ENCODE data around the gene RANBP3. TPM values are rescaled to one million over a fixed set of nuclear protein-coding genes. Genes with fewer than 3 reads are reported as not detected.

The RANBP3 gene
- total and polyA plus RNA-seq, 7 donors, result 27.0 to 86.4 (median 63.1) TPM

DNA sequence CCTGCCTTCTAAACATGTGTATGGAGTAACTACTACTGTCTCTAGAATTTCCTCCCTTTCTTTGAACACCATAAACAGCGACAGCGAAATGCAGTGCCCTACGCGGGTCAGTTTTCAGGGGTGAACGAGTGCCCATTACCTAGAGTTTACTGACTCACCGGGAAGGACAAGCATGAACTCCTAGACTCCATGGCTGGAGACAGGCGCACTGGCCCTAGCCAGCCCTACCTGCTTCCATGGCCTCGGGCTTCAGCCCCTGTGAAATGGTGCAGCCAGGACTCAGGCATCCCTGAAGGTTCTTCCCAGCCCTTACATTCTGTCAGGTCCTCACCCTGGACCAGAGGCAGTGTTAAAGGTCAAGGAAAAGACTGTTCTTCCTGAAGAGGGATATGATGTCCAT, 8.5 kb downstream of the RANBP3 start:
- no peaks in the 10 kb centered on the region for H3K27me3 ChIP-seq
- 89 to 94% methylated on average over 8 of the region's 8 CpGs for WGBS, 2 donors
- TF ChIP-seq POLR2AphosphoS5 (IDR thresholded peaks at IDR 0.05) (no peak), POLR2A (IDR thresholded peaks at IDR 0.05) (no peak), EP300 (IDR thresholded peaks at IDR 0.05) (no peak)
- peak; percentile 50 for DNase-seq
- intact Hi-C loops (cut with DNase I), result loop anchor here (5.0 kb wide), 1 partner anchor 167 kb away; no protein-coding TSS in a partner anchor
- peak overlapping the region in 1 of 4 donors; percentile 86 for H3K27ac ChIP-seq
- peaks cover 0 to 82% (median 71%) of the 10 kb centered on the region in 4 donors for H3K4me1 ChIP-seq
- H3K9me3 ChIP-seq, result no peaks in the 10 kb centered on the region
- peaks cover 0 to 18% (median 2%) of the 10 kb centered on the region in 4 donors for H3K36me3 ChIP-seq
- H3K4me3 ChIP-seq, result no peak overlapping the region

DNA sequence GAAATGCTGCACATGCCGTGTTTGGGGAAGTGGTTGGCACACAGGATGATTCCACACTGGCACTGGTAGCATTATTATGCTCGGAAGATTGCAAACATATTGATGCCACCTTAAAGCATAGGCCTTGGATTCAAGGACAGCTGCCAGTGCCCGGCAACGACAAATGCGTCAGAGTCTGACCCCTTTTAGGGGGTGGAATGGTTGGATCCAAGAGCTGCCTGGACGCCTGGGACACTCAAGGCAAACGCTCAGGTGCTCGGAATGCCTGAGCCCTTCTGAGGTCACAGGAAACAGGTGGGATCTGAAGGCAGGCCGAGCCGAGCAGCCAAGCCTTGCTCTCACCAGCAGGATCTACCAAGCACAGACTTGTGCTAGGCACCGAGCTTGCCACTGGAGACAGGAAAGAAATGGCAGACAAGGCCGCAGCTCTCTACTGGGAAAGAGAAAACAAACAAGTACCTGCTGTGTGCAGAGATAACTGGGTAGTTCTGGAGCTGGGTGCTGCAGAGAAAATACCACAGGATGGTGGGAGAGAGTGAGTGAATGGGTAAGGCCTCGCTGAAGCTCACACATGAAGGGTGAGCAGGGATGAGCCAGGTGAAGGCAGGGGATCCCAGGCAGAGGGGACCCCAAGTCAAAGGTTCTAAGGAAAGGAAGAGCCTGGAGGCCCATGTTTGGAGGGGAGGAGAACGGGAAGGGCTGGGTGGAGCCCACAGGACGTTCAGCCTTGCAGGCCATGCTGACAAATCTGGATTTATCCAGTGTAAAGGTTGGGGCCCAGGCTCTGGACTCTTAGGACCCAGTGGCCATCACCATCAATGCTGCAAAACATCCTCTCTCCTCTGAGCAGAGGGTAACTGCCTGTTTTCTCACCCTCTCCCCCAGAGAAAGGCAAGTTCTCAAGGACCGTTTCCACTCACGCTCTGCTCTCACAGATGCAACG, 9.2 kb downstream of the RANBP3 start:
- intact Hi-C loops (cut with DNase I), result loop anchor here (5.0 kb wide), 1 partner anchor 166 kb away; no protein-coding TSS in a partner anchor

DNA sequence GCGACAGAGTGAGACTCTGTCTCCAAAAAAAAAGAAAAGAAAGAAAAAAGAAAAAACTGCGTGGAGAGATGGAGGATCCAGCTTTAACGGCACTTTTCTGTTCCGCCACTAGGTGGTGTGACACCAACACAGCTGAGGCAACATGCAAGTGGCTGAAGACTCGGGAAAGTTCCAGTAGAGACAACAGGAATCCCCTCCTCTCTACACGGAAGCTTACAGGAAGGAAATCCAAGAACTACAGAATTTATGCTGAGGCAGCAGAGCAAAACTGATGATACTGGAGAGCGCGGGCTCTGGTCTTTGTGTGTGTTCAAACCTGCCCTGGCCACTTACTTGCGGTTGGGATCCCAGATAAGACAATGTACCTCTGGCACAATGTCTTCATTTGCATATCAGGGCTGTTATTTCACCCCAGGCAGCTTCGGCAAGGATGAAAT, 9.9 kb downstream of the RANBP3 start:
- intact Hi-C loops (cut with DNase I), result loop anchor here (5.0 kb wide), 1 partner anchor 166 kb away; no protein-coding TSS in a partner anchor
- peak; percentile 85 for DNase-seq
- Histone ChIP-seq H3K9me3 (no peaks in the 10 kb centered on the region), H3K27ac (peak overlapping the region; percentile 71 to 89 (median 84)), H3K4me3 (no peak overlapping the region), H3K27me3 (no peaks in the 10 kb centered on the region), H3K4me1 (peaks cover 0 to 82% (median 71%) of the 10 kb centered on the region in 4 donors), H3K36me3 (peaks cover 0 to 6% (median 0%) of the 10 kb centered on the region in 4 donors)
- TF ChIP-seq, protein P1, sequence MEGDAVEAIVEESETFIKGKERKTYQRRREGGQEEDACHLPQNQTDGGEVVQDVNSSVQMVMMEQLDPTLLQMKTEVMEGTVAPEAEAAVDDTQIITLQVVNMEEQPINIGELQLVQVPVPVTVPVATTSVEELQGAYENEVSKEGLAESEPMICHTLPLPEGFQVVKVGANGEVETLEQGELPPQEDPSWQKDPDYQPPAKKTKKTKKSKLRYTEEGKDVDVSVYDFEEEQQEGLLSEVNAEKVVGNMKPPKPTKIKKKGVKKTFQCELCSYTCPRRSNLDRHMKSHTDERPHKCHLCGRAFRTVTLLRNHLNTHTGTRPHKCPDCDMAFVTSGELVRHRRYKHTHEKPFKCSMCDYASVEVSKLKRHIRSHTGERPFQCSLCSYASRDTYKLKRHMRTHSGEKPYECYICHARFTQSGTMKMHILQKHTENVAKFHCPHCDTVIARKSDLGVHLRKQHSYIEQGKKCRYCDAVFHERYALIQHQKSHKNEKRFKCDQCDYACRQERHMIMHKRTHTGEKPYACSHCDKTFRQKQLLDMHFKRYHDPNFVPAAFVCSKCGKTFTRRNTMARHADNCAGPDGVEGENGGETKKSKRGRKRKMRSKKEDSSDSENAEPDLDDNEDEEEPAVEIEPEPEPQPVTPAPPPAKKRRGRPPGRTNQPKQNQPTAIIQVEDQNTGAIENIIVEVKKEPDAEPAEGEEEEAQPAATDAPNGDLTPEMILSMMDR (IDR thresholded peaks at IDR 0.05), result peak; percentile 72 to 88 (median 87)
- no peak for TF ChIP-seq POLR2A (IDR thresholded peaks at IDR 0.05)
- TF ChIP-seq POLR2AphosphoS5 (IDR thresholded peaks at IDR 0.05), result peak in 1 of 4 donors; percentile 46
- 3 to 12% methylated on average over 10 of the region's 10 CpGs for WGBS, 2 donors

More for the DNA sequence above, 9.2 kb downstream of the RANBP3 start:
- no peak for TF ChIP-seq POLR2AphosphoS5 (IDR thresholded peaks at IDR 0.05)
- DNase-seq, result peak; percentile 60
- H3K9me3 ChIP-seq, result no peaks in the 10 kb centered on the region
- 40 to 66% methylated on average over 18 of the region's 18 CpGs for whole genome bisulfite sequencing, 2 donors
- H3K36me3 ChIP-seq, result peaks cover 0 to 11% (median 0%) of the 10 kb centered on the region in 4 donors
- H3K27me3 ChIP-seq, result no peaks in the 10 kb centered on the region
- peak overlapping the region; percentile 71 to 89 (median 84) for H3K27ac ChIP-seq
- H3K4me3 ChIP-seq, result no peak overlapping the region
- H3K4me1 ChIP-seq, result peaks cover 0 to 82% (median 70%) of the 10 kb centered on the region in 4 donors

DNA sequence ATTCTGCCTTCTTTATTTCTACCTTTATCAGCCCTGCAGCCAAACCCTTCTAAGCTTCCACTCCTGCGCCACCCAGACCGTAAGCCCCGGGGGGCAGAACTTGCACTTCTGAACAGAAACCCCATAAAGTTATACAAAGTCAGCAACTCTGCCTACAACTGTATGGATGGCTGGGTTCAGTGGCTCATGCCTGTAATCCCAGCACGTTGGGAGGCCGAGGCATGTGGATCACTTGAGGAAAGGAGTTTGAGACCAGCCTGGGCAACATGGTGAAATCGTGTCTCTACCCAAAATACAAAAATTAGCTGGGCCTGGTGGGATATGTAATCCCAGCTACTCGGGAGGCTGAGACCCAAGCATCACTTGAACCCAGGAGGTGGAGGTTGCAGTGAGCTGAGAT, 10.4 kb downstream of the RANBP3 start:
- DNase-seq, result peak; percentile 51
- TF ChIP-seq, protein P1 (IDR thresholded peaks at IDR 0.05), result no peak
- TF ChIP-seq EP300 (IDR thresholded peaks at IDR 0.05), result no peak
- no peak for TF ChIP-seq POLR2AphosphoS5 (IDR thresholded peaks at IDR 0.05)
- no peak for TF ChIP-seq POLR2A (IDR thresholded peaks at IDR 0.05)
- 54 to 66% methylated on average over 7 of the region's 7 CpGs for WGBS, 2 donors
- Histone ChIP-seq H3K4me1 (peaks cover 0 to 87% (median 75%) of the 10 kb centered on the region in 4 donors), H3K27me3 (no peaks in the 10 kb centered on the region), H3K36me3 (peaks cover 0 to 6% (median 0%) of the 10 kb centered on the region in 4 donors), H3K4me3 (no peak overlapping the region), H3K9me3 (no peaks in the 10 kb centered on the region), H3K27ac (peak overlapping the region; percentile 71 to 89 (median 84))
- intact Hi-C loops (cut with DNase I), result loop anchor here (5.0 kb wide), 1 partner anchor 165 kb away; no protein-coding TSS in a partner anchor

GRCh38 chr19:5966941-5967340, 11.0 kb downstream of the RANBP3 start:
- intact Hi-C loops (cut with DNase I), result loop anchor here (5.0 kb wide), 1 partner anchor 165 kb away; no protein-coding TSS in a partner anchor
- 87 to 89% methylated on average over 9 of the region's 9 CpGs for WGBS, 2 donors
- Histone ChIP-seq H3K27me3 (no peaks in the 10 kb centered on the region), H3K4me3 (no peak overlapping the region), H3K9me3 (no peaks in the 10 kb centered on the region), H3K27ac (peak overlapping the region; percentile 71 to 89 (median 84)), H3K4me1 (peaks cover 0 to 89% (median 79%) of the 10 kb centered on the region in 4 donors), H3K36me3 (peaks cover 0 to 3% (median 0%) of the 10 kb centered on the region in 4 donors)
- TF ChIP-seq POLR2AphosphoS5 (IDR thresholded peaks at IDR 0.05) (no peak), EP300 (IDR thresholded peaks at IDR 0.05) (no peak), POLR2A (IDR thresholded peaks at IDR 0.05) (no peak)
- TF ChIP-seq, protein P1 (IDR thresholded peaks at IDR 0.05), result no peak
- peak; percentile 57 for DNase-seq
